CD4-positive, alpha-beta T cell treated with Interleukin-15 for 1 hour (primary cell): Measurements from ENCODE around the gene HDAC4.
"Not testable (repeated sequence)": the region's sequence is repeated elsewhere in the genome, so short reads cannot be mapped to it uniquely, and the experiment has no call there.

Experiments used
- DNase-seq: peaks from one replicate; pipeline ENCODE4 v3.0.0-alpha.2; 2020

HDAC4 gene

GRCh38 chr2:239178954-239179353 lies 221.9 kb downstream of the HDAC4 start:
- DNase-seq, result no peak

- DNase-seq, result no peak
Observed at GRCh38 chr2:239178484-239178883, 222.3 kb downstream of the HDAC4 start.

- no peak for DNase-seq
Observed at GRCh38 chr2:239177908-239178307, 222.9 kb downstream of the HDAC4 start.

- no peak for DNase-seq
Observed at GRCh38 chr2:239177325-239177724, 223.5 kb downstream of the HDAC4 start.

GRCh38 chr2:239176138-239176803 lies 224.5 kb downstream of the HDAC4 start:
- not testable (repeated sequence) for DNase-seq

- DNase-seq, result no peak
Observed at GRCh38 chr2:239175181-239175580, 225.6 kb downstream of the HDAC4 start.

GRCh38 chr2:239173301-239173700 lies 227.5 kb downstream of the HDAC4 start:
- no peak for DNase-seq

GRCh38 chr2:239171643-239172042 lies 229.2 kb downstream of the HDAC4 start:
- DNase-seq, result no peak

GRCh38 chr2:239169311-239170048 lies 231.3 kb downstream of the HDAC4 start:
- no peak for DNase-seq

- no peak for DNase-seq
Observed at GRCh38 chr2:239168575-239168974, 232.2 kb downstream of the HDAC4 start.

GRCh38 chr2:239167766-239168444 lies 232.9 kb downstream of the HDAC4 start:
- no peak for DNase-seq

- DNase-seq, result no peak
Observed at GRCh38 chr2:239167011-239167673, 233.7 kb downstream of the HDAC4 start.

- no peak for DNase-seq
Observed at GRCh38 chr2:239166201-239166834, 234.5 kb downstream of the HDAC4 start.

- no peak for DNase-seq
Observed at GRCh38 chr2:239165206-239165831, 235.5 kb downstream of the HDAC4 start.

GRCh38 chr2:239164335-239164871 lies 236.4 kb downstream of the HDAC4 start:
- no peak for DNase-seq

GRCh38 chr2:239163688-239164334 lies 237.0 kb downstream of the HDAC4 start:
- no peak for DNase-seq

- DNase-seq, result no peak
Observed at GRCh38 chr2:239162976-239163687, 237.7 kb downstream of the HDAC4 start.

- DNase-seq, result no peak
Observed at GRCh38 chr2:239162141-239162821, 238.5 kb downstream of the HDAC4 start.

GRCh38 chr2:239161711-239162140 lies 239.1 kb downstream of the HDAC4 start:
- no peak for DNase-seq
